HG02642 (cell line): ENCODE data around the gene CDC42SE2.
A peak's percentile ranks its signal among the peaks of the same experiment; 100 is the strongest.
"Not testable (repeated sequence)": the region's sequence is repeated elsewhere in the genome, so short reads cannot be mapped to it uniquely, and the experiment has no call there.

Experiments
- ATAC-seq: cut with Tn5 transposase; IDR thresholded peaks from one replicate; pipeline ENCODE4 v1.9.1; 2021; ENCODE audit warnings: mild to moderate bottlenecking; ENCODE audit not compliant: unreplicated experiment, poor library complexity

Gene CDC42SE2

GRCh38 chr5:131246504-131246903, 17.3 kb upstream of the CDC42SE2 start:
- ATAC-seq = no peak

DNA sequence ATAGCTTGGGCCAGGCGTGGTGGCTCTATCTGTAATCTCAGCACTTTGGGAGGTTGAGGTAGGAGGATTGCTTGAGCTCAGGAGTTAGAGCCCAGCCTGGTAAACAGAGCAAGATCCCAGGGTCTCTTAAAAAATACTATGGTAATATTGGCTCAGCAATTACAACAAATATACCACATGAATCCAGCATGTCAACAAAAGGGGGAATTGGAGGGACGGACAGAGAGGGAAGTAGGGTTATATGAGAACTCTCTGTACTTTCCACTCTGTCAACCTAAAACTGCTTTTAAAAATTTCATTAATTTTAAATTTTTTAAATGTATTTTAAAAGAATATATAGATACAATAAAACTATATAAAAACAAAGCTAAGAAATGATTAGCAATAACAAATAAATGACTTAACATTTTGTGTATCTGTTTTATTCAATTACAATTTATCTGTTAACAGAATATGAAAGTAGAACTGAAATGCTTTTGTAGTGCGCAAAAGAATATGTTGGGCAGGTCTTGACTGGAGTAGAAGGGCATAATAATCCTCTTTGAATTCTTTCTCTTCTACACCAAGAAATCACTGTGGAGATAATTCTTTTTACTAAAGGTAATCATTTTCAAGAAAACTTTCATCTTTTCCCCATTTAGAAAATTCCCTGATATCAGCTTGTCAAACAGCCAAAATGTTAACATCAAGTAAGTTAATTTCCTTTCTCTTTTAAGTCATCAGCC, 12.9 kb upstream of the CDC42SE2 start:
- ATAC-seq = no peak

- ATAC-seq = peak; percentile 91
Observed at GRCh38 chr5:131252824-131253171, 11.1 kb upstream of the CDC42SE2 start.

DNA sequence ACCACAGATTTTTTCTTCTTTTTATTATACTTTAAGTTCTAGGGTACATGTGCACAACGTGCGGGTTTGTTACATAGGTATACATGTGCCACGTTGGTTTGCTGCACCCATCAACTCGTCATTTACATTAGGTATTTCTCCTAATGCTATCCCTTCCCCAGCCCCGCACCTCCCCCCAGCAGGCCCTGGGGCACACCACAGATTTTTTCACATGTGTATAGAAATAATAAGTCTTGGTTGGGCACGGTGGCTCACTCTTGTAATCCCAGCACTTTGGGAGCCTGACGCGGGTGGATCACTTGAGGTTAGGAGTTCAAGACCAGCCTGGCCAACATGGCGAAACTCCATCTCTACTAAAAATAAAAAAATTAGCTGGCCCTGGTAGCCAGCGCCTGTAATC, 9.8 kb upstream of the CDC42SE2 start:
- ATAC-seq = not testable (repeated sequence)

GRCh38 chr5:131254741-131255140, 9.1 kb upstream of the CDC42SE2 start:
- ATAC-seq = no peak

- no peak for ATAC-seq
Observed at GRCh38 chr5:131256507-131256823, 7.4 kb upstream of the CDC42SE2 start.

GRCh38 chr5:131258733-131259132, 5.1 kb upstream of the CDC42SE2 start:
- ATAC-seq = no peak

DNA sequence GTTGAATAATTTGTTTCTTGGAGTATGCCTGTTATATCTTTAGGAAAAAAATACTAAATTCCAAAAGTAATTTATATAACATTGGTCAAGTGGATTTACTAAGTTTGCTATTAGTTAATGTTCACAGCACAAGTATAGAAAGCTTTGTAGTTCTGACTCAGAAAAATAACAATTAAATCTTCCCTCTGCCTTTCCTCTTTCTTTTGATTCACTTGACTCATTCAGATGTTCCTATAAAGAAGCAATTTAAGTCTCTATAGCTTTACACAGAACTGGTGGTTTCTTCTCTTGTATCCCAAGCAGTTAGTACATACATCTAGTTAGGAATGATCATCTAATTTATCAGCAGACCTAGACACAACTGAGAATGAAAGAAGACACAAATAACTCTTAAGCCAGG, 4.5 kb upstream of the CDC42SE2 start:
- ATAC-seq = no peak

DNA sequence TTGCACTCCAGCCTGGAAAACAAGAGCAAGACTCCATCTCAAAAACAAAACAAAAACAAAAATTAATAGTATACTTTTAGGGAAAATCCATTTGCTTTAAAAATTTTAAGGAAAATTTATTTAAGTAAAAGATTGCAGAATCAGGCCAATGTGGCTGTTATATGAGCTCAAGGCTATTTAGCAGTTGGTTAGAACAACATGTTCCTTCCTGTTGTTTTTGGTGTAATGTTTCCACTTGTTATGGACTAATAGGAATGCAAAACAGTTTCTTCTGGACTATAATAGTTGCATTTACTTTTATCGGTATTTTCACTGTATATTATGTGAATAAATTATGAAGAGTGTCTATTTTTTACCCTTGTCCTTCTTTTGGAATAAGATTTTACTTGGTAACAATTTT, 3.0 kb upstream of the CDC42SE2 start:
- no peak for ATAC-seq

DNA sequence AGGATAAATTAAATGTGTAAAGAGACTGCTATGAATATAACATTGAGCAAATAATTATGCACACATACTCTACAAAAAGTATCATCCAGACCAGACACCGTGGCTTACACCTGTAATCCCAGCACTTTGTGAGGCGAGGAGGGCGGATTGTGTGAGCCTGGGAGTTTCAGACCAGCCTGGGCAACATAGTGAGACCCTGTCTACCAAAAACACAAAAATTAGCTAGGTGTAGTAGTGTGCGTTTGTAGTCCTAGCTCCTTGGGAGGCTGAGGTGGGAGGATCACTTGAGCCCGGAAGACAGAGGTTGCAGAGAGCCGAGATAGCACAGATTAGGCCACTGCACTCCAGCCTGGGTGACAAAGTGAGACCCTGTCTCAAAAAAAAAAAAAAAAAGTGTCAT, 2.4 kb upstream of the CDC42SE2 start:
- no peak for ATAC-seq

- ATAC-seq = peak; percentile 13
Observed at GRCh38 chr5:131262953-131263541, 806 bp upstream of the CDC42SE2 start.

DNA sequence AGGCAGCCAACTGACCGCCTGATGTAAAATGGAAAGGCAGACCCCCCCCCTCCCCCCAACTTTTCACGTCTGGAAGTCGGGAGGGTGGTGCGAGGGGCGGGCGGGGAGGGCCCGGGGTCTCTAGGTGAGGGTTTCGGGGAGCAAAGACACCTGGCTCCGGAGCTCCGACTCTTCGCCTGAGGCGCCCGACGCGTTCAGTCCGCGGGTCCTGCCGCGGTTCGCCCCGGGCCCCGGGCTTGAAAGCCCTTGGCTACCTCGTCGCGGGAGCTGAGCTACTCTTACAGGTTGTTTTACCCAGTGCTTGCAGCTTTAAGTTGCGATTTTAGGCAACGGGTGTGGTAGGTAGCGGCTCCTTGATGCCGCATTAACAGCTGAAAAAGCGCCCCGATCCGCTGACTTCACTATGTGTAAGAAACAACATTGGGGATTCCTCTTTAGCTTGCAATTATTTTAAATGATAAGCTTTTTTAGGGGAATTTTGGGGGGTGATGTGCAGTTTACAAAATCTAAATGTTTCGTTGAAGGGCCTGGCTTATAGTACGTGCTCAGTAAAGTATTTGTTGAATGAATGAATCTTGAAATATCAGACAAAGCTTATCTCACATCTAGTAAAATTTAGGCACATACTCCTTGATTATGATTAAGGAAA, 722 bp downstream of the CDC42SE2 start:
- peak; percentile 14 for ATAC-seq

GRCh38 chr5:131265311-131265803, 1.5 kb downstream of the CDC42SE2 start:
- ATAC-seq = no peak

DNA sequence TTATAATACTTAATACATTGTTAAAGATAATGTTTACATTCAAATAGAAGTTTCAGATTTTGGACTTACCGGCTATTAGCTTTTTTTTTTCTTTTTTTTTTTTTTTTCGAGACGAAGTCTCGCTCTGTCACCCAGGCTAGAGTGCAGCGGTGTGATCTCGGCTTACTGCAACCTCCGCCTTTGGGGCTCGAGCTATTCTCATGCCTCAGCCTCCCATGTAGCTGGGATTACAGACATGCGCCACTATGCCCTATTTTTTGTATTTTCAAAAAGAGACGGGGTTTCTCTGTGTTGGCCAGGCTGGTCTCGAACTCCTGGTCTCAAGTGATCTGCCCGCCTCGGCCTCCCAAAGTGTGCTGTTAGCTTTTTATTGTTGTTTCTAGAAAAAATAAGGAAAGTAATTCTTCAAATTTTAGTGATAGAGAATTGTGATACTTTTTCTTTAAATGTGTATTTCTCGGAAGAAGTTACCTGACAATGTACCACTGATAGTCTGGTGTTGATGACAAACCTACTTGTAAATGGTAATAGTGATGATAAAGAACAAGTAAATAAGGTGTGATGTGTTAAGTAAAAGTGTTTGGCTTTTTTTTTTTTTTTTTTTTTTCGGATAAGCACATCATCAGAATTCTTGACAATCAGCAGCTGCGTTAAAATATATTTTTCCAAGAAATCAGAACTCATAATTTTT, 2.7 kb downstream of the CDC42SE2 start:
- ATAC-seq = no peak

- no peak for ATAC-seq
Observed at GRCh38 chr5:131268758-131269370, 5.0 kb downstream of the CDC42SE2 start.

DNA sequence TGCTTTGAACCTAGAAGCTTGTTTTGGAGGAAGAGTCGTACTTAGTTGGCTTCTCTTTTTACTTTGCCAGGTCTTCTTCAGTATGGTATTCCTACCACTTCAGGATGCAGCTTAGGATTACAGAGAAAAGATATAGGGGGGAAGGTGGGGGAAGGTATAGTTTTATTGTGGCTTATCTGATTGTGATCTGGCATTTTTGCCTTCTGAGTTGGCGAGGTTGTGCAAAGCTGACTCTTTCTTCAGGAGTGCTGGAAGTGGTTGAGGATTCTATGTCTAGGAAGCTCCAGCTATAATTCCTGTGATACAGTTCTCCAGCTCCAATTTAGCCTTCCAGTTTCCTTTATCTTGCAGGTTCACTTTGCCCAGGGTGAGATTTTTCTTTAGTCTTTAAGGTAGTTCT, 7.0 kb downstream of the CDC42SE2 start:
- no peak for ATAC-seq

DNA sequence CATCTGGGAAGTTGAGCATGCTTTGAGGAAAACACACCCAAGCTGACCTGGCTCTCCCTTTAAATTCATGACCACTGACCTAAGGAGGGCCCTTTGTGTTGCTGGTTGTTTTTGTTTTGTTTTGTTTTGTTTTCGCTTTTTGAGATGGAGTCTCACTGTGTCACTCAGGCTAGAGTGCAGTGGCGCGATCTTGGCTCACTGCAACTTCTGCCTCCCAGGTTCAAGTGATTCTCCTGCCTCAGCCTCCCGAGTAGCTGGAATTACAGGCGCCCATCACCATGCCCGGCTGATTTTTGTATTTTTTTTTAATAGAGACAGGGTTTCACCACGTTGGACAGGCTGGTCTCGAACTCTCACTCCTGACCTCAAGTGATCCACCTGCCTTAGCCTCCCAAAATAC, 8.0 kb downstream of the CDC42SE2 start:
- ATAC-seq = not testable (repeated sequence)

GRCh38 chr5:131272307-131272706, 8.5 kb downstream of the CDC42SE2 start:
- ATAC-seq = no peak

DNA sequence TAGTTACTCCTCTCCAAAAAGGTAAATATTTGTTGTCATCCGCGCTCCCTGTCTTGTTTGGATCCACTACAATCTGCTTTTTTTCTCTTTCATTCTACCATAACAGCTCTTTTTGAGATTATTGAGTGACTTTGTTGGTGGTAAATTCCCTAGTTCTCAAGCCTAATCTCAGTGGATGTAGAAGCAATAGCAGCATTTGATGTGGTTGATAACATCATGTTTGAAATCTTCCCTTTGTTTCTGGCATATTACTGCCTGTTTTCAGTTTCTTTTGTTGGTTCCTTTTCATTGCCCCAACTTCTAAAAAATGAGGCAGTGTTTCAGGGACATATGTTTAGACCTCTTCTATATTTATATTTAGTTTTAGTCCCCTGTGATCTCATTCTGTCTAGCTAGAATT, 8.9 kb downstream of the CDC42SE2 start:
- ATAC-seq = no peak

- no peak for ATAC-seq
Observed at GRCh38 chr5:131274326-131275063, 10.6 kb downstream of the CDC42SE2 start.
